Measurements from ENCODE around the gene IL17F.

DNA sequence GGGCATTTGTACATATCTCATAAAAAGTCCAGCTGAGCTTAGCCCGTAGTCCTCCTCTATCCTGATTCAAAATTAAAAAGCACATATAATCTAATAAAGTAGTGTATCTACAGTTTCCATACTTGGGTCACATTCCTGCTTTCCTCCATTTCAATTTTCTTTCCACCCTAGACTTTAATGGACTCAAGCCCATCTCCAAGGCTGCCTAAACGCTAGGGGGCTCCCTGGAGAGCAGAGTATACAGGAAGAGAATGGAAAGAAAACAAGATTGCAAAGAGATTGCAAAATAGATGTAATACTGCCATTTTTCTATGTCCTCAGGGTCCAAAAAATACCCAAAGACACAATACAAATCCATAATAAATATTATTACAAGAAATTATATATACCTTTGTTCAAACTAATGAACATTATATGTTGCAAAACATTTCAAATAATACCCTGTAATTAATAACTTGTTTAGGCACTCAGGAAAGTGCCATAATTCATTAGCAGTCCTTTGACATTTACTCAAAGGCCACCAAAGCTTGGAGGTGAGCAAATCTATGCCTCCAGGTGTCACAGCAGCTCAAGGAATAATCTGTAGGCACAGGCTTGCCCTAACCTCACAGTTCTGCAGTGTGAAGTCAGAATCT, 42.6 kb upstream of the IL17F start:
- TF ChIP-seq, protein P1, sequence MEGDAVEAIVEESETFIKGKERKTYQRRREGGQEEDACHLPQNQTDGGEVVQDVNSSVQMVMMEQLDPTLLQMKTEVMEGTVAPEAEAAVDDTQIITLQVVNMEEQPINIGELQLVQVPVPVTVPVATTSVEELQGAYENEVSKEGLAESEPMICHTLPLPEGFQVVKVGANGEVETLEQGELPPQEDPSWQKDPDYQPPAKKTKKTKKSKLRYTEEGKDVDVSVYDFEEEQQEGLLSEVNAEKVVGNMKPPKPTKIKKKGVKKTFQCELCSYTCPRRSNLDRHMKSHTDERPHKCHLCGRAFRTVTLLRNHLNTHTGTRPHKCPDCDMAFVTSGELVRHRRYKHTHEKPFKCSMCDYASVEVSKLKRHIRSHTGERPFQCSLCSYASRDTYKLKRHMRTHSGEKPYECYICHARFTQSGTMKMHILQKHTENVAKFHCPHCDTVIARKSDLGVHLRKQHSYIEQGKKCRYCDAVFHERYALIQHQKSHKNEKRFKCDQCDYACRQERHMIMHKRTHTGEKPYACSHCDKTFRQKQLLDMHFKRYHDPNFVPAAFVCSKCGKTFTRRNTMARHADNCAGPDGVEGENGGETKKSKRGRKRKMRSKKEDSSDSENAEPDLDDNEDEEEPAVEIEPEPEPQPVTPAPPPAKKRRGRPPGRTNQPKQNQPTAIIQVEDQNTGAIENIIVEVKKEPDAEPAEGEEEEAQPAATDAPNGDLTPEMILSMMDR (IDR thresholded peaks at IDR 0.05; ENCODE audit: low read length): peak; percentile 62
- no peak for TF ChIP-seq EZH2 (optimal IDR thresholded peaks at IDR 0.05; ENCODE audit: low read depth, low read length)

Data from MM.1S (cell line).